ENCODE results near the gene PTPRK. TPM values are rescaled to one million over a fixed set of nuclear protein-coding genes. Genes with fewer than 3 reads are reported as not detected.
A peak's percentile ranks its signal among the peaks of the same experiment; 100 is the strongest.

The PTPRK gene
- total and polyA plus RNA-seq, 4 donors, result 12.1 to 61.2 (median 29.1) TPM

- TF ChIP-seq HNF4A (conservative IDR thresholded peaks at IDR 0.05) (peak; percentile 61 to 65), HNF4G (IDR thresholded peaks at IDR 0.05) (no peak), ATF3 (IDR thresholded peaks at IDR 0.05) (no peak), GABPA (IDR thresholded peaks at IDR 0.05 in 1 of 2, conservative IDR thresholded peaks at IDR 0.05 in 1 of 2) (no peak)
- H3K9me3 ChIP-seq (ENCODE audit: control insufficient read depth in 4 of 4, low read length in 3 of 4), result no peaks in the 10 kb centered on the region
- H3K9ac ChIP-seq (ENCODE audit: low read depth in 1 of 2, low read length in 2 of 2), result peak overlapping the region in 1 of 2 donors; percentile 26
- H3K27ac ChIP-seq (ENCODE audit: low read depth in 1 of 2, low read length in 2 of 2), result peak overlapping the region; percentile 55 to 65
- no peak for DNase-seq (ENCODE audit: low spot score)
- 42% methylated on average over 2 of the region's 2 CpGs for WGBS
- no peak overlapping the region for H3K4me3 ChIP-seq (ENCODE audit: low read depth in 1 of 3, low read length in 3 of 3)
- H3K4me1 ChIP-seq (ENCODE audit: control insufficient read depth in 4 of 4, insufficient read depth in 4 of 4, low read length in 3 of 4), result peaks cover 0 to 18% (median 3%) of the 10 kb centered on the region in 4 donors
- H3K36me3 ChIP-seq (ENCODE audit: control insufficient read depth in 4 of 4, insufficient read depth in 3 of 4, low read depth in 1 of 4, low read length in 3 of 4), result no peaks in the 10 kb centered on the region
- H3K27me3 ChIP-seq (ENCODE audit: control insufficient read depth in 4 of 4, insufficient read depth in 4 of 4, low read length in 3 of 4), result no peaks in the 10 kb centered on the region
Measured at GRCh38 chr6:128121610-128122009, 398.8 kb downstream of the PTPRK start.

GRCh38 chr6:128121190-128121589 lies 399.2 kb downstream of the PTPRK start:
- H3K4me1 ChIP-seq (ENCODE audit: control insufficient read depth in 4 of 4, insufficient read depth in 4 of 4, low read length in 3 of 4), result peaks cover 0 to 18% (median 3%) of the 10 kb centered on the region in 4 donors
- no peaks in the 10 kb centered on the region for H3K9me3 ChIP-seq (ENCODE audit: control insufficient read depth in 4 of 4, low read length in 3 of 4)
- no peaks in the 10 kb centered on the region for H3K27me3 ChIP-seq (ENCODE audit: control insufficient read depth in 4 of 4, insufficient read depth in 4 of 4, low read length in 3 of 4)
- peak overlapping the region; percentile 55 to 65 for H3K27ac ChIP-seq (ENCODE audit: low read depth in 1 of 2, low read length in 2 of 2)
- no peak for TF ChIP-seq CTCF (IDR thresholded peaks at IDR 0.05; ENCODE audit: low read depth, low read length, missing input control)
- TF ChIP-seq ZBTB33 (IDR thresholded peaks at IDR 0.05), result no peak
- no peak for TF ChIP-seq RXRA (IDR thresholded peaks at IDR 0.05)
- TF ChIP-seq YY1 (IDR thresholded peaks at IDR 0.05), result no peak
- TF ChIP-seq HNF4A (conservative IDR thresholded peaks at IDR 0.05), result no peak
- TF ChIP-seq REST (IDR thresholded peaks at IDR 0.05), result no peak
- no peak for TF ChIP-seq SP1 (IDR thresholded peaks at IDR 0.05)
- H3K9ac ChIP-seq (ENCODE audit: low read depth in 1 of 2, low read length in 2 of 2), result peak overlapping the region in 1 of 2 donors; percentile 26
- H3K36me3 ChIP-seq (ENCODE audit: control insufficient read depth in 4 of 4, insufficient read depth in 3 of 4, low read depth in 1 of 4, low read length in 3 of 4), result no peaks in the 10 kb centered on the region
- DNase-seq (ENCODE audit: low spot score), result no peak
- no peak overlapping the region for H3K4me3 ChIP-seq (ENCODE audit: low read depth in 1 of 3, low read length in 3 of 3)

All from liver (tissue), 9 donors.